ENCODE data around the gene ABITRAM. TPM values are rescaled to one million over a fixed set of nuclear protein-coding genes. Genes with fewer than 3 reads are reported as not detected.

Gene ABITRAM
- total and polyA plus RNA-seq, 2 of the 13 experiments (the other 11 are each of a cell fraction or from before 2014, with no cell fraction given), result 10.2 to 21.6 TPM

DNA sequence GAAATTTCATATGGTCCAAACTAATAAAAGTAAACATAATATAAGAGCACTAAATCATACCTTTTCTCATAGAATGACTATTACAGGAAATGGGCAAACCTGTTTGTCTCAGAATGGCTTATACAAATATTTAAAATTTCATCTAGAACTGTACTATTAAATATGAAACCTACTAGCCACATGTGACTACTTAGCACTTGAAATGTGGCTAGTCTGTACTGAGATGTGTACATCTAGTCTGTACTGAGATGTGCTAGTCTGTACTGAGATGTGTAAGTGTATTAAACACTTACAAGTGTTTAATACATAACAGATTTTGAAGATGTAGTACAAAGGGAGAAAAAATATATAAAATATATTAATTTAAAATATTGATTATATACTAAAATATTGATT is 22.4 kb downstream of the ABITRAM start:
- H3K9me3 ChIP-seq (ENCODE audit: low read length), result no peaks in the 10 kb centered on the region
- no peak for FAIRE-seq
- no peak overlapping the region for H2AFZ ChIP-seq (ENCODE audit: low read length)
- no peaks in the 10 kb centered on the region for H3K79me2 ChIP-seq (ENCODE audit: insufficient read depth, low read length)
- ATAC-seq, result no peak
- H3K4me3 ChIP-seq (replicated peaks in 1 of 3; ENCODE audit: insufficient read depth in 1 of 3, low read depth in 2 of 3, low read length in 3 of 3), result no peak overlapping the region
- no peaks in the 10 kb centered on the region for H3K27me3 ChIP-seq (ENCODE audit: control insufficient read depth in 1 of 2, insufficient read depth in 2 of 2, low read length in 2 of 2)
- intact Hi-C loops (cut with micrococcal nuclease; ENCODE audit: unreplicated experiment), result no loop called here
- no peaks in the 10 kb centered on the region for H3K4me1 ChIP-seq (ENCODE audit: insufficient read depth, low read length)
- no peak for DNase-seq (ENCODE audit: low spot score)
- no peak for TF ChIP-seq ZNF44 (CRISPR knock-in tag; IDR thresholded peaks at IDR 0.05)
- no peak for TF ChIP-seq TP53 (CRISPR knock-in tag; conservative IDR thresholded peaks at IDR 0.05)
- TF ChIP-seq ZNF782 (CRISPR knock-in tag; IDR thresholded peaks at IDR 0.05; ENCODE audit: borderline replicate concordance), result no peak
- TF ChIP-seq MLX (CRISPR knock-in tag; IDR thresholded peaks at IDR 0.05), result no peak
- TF ChIP-seq MXI1 (IDR thresholded peaks at IDR 0.05; ENCODE audit: borderline replicate concordance, low read depth, low read length), result no peak
- TF ChIP-seq ZNF792 (CRISPR knock-in tag; IDR thresholded peaks at IDR 0.05), result no peak
- no peak for TF ChIP-seq ZNF451 (CRISPR knock-in tag; IDR thresholded peaks at IDR 0.05)
- TF ChIP-seq, protein P1, sequence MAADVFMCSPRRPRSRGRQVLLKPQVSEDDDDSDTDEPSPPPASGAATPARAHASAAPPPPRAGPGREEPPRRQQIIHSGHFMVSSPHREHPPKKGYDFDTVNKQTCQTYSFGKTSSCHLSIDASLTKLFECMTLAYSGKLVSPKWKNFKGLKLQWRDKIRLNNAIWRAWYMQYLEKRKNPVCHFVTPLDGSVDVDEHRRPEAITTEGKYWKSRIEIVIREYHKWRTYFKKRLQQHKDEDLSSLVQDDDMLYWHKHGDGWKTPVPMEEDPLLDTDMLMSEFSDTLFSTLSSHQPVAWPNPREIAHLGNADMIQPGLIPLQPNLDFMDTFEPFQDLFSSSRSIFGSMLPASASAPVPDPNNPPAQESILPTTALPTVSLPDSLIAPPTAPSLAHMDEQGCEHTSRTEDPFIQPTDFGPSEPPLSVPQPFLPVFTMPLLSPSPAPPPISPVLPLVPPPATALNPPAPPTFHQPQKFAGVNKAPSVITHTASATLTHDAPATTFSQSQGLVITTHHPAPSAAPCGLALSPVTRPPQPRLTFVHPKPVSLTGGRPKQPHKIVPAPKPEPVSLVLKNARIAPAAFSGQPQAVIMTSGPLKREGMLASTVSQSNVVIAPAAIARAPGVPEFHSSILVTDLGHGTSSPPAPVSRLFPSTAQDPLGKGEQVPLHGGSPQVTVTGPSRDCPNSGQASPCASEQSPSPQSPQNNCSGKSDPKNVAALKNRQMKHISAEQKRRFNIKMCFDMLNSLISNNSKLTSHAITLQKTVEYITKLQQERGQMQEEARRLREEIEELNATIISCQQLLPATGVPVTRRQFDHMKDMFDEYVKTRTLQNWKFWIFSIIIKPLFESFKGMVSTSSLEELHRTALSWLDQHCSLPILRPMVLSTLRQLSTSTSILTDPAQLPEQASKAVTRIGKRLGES (CRISPR knock-in tag; IDR thresholded peaks at IDR 0.05; ENCODE audit: borderline replicate concordance), result no peak
- no peak for TF ChIP-seq ZNF343 (CRISPR knock-in tag; IDR thresholded peaks at IDR 0.05)
- TF ChIP-seq MEF2D (CRISPR knock-in tag; IDR thresholded peaks at IDR 0.05), result no peak
- TF ChIP-seq AHR (CRISPR knock-in tag; IDR thresholded peaks at IDR 0.05), result no peak
- no peak for TF ChIP-seq GFI1 (CRISPR knock-in tag; IDR thresholded peaks at IDR 0.05; ENCODE audit: borderline replicate concordance)
- TF ChIP-seq SIX1 (CRISPR knock-in tag; IDR thresholded peaks at IDR 0.05; ENCODE audit: borderline replicate concordance), result no peak
- H3K36me3 ChIP-seq (replicated peaks in 1 of 2; ENCODE audit: control insufficient read depth in 1 of 2, insufficient read depth in 2 of 2, low read length in 2 of 2), result peaks cover 6 to 7% of the 10 kb centered on the region in 2 experiments; a peak in 4 of 5 replicates
- H3K9ac ChIP-seq (ENCODE audit: insufficient read depth, low read depth, low read length), result no peak overlapping the region
- no TSS peak for BruUV-seq (replicated peaks)
- in situ Hi-C loops (cut with HindIII; ENCODE audit: extremely low pct_ligation_motif_present, low pct_unique_long_range_greater_than_20kb), result no loop called here
- no peaks in the 10 kb centered on the region for H4K20me1 ChIP-seq (ENCODE audit: insufficient read depth, low read length)
- no peak overlapping the region for H3K4me2 ChIP-seq (ENCODE audit: low read depth, low read length)
- H3K27ac ChIP-seq (ENCODE audit: extremely low read length, insufficient read depth, low read length), result no peak overlapping the region
- POLR2A ChIA-PET, result no interaction called here
- CTCF ChIA-PET (ENCODE audit: low intra/inter-chr PET ratio, low total read pairs), result no interaction called here
